K562 (cell line): ENCODE results near the gene MAGI1. TPM values are rescaled to one million over a fixed set of nuclear protein-coding genes. Genes with fewer than 3 reads are reported as not detected.

Experiments used
- ATAC-seq: fragments of 200-7000 bp; cut with Tn5 transposase; 3 replicates; pipeline ENCODE4 v1.9.1; 2020; ENCODE audit warnings: moderate library complexity
- BruUV-seq: library from RNA; stranded (reverse); fragments of 400-500 nt; replicated peaks from 2 replicates; lab custom pipeline; 2021; lab: Mats Ljungman, UMichigan
- CTCF ChIA-PET: fragments of 300-600 bp; formaldehyde crosslinking; extraction: SDS; loops from one replicate; lab custom pipeline; 2021; ENCODE audit warnings: low intra/inter-chr PET ratio; lab: Yijun Ruan, JAX
- POLR2A ChIA-PET: fragments of 300-600, 350-650 bp; sonication (Branson Sonifier 250); formaldehyde crosslinking; extraction: SDS; loops from one replicate; lab custom pipeline; 2021; ENCODE audit warnings: antibody characterized with exemption, inconsistent platforms; lab: Yijun Ruan, JAX
- DNase-seq, 4 experiments: peaks; one replicate each; pipeline versions ENCODE4 v3.0.0 to v3.0.0-alpha.2; 2011 to 2018; ENCODE audit warnings: low spot score in 3 of 4, mixed read lengths in 3 of 4; ENCODE audit errors: extremely low read depth in 1 of 4
- FAIRE-seq: peaks from 2 replicates; lab custom pipeline; 2011; peaks lifted over from hg19 to GRCh38; lab: Jason Lieb, UNC
- H2AFZ ChIP-seq: 2 replicates; pipeline ENCODE4 v1.6.0; 2011; ENCODE audit warnings: low read depth, low read length, control low read depth, inconsistent platforms
- H3K27ac ChIP-seq: fragments of 200-600 bp; 3 replicates; pipeline ENCODE4 v1.8.0; 2011; ENCODE audit warnings: low read depth, mild to moderate bottlenecking, control low read depth, inconsistent platforms, low read length, moderate library complexity, mixed read lengths; ENCODE audit errors: extremely low read depth
- H3K27me3 ChIP-seq, 2 experiments: fragments of 300-600 bp in 1 of 2; 2 replicates in 1 of 2; 3 replicates in 1 of 2; pipeline versions ENCODE4 v1.6.0 to v1.8.0; 2011; ENCODE audit warnings: inconsistent platforms in 2 of 2, low read length in 2 of 2, mild to moderate bottlenecking in 1 of 2, mixed read lengths in 1 of 2, moderate library complexity in 1 of 2; ENCODE audit not compliant: control insufficient read depth in 2 of 2, insufficient read depth in 2 of 2
- H3K36me3 ChIP-seq: fragments of 300-600 bp; 3 replicates; pipeline ENCODE4 v1.8.0; 2011; ENCODE audit warnings: mild to moderate bottlenecking, low read length, inconsistent platforms; ENCODE audit not compliant: control insufficient read depth, insufficient read depth
- H3K4me1 ChIP-seq, 2 experiments: fragments of 200-600 bp in 1 of 2; replicated peaks in 1 of 2; 2 replicates in 1 of 2; 3 replicates in 1 of 2; pipeline versions ENCODE4 v1.5.1 to v1.8.0; 2011; ENCODE audit warnings: inconsistent platforms in 2 of 2, low read length in 2 of 2, mild to moderate bottlenecking in 1 of 2, mixed read lengths in 1 of 2, moderate library complexity in 1 of 2; ENCODE audit not compliant: control insufficient read depth in 2 of 2, insufficient read depth in 2 of 2
- H3K4me2 ChIP-seq: 2 replicates; pipeline ENCODE4 v1.6.1; 2011; ENCODE audit warnings: low read length, control low read depth, inconsistent platforms, mixed read lengths; ENCODE audit not compliant: insufficient read depth
- H3K4me3 ChIP-seq: fragments of 200-600 bp; sonication (generic), shearing (Covaris generic); 2 replicates; pipeline ENCODE4 v1.5.1; 2016; ENCODE audit warnings: control low read depth, inconsistent platforms
- H3K79me2 ChIP-seq: fragments of 200-600 bp; 3 replicates; pipeline ENCODE4 v1.8.0; 2011; ENCODE audit warnings: low read length, inconsistent platforms; ENCODE audit not compliant: control insufficient read depth, insufficient read depth
- H3K9ac ChIP-seq, 2 experiments: 2 replicates each; pipeline versions ENCODE4 v1.6.0 to v1.6.1; 2011; ENCODE audit warnings: low read depth in 2 of 2, low read length in 2 of 2, control low read depth in 1 of 2, inconsistent platforms in 1 of 2, mild to moderate bottlenecking in 1 of 2, mixed read lengths in 1 of 2; ENCODE audit not compliant: insufficient read depth in 1 of 2
- H3K9me1 ChIP-seq: one replicate; pipeline ENCODE4 v1.6.0; 2011; ENCODE audit warnings: inconsistent platforms, mild to moderate bottlenecking, low read length, moderate library complexity; ENCODE audit not compliant: control insufficient read depth, insufficient read depth
- H3K9me3 ChIP-seq: replicated peaks from 2 replicates; pipeline ENCODE4 v1.5.1; 2011; ENCODE audit warnings: low read depth, low read length, inconsistent platforms; ENCODE audit not compliant: control insufficient read depth, insufficient read depth
- H4K20me1 ChIP-seq: replicated peaks from 2 replicates; pipeline ENCODE4 v1.6.1; 2011; ENCODE audit warnings: low read length, inconsistent platforms, mixed read lengths; ENCODE audit not compliant: control insufficient read depth, insufficient read depth
- ATF1 ChIP-seq, 2 experiments: fragments of 450-650 bp in 1 of 2; IDR thresholded peaks; 2 replicates each; pipeline ENCODE4 v1.6.1; 2016; ENCODE audit warnings: missing compliant biosample characterization in 1 of 2, missing genetic modification characterization in 1 of 2
- GATAD2A ChIP-seq: fragments of 450-650 bp; IDR thresholded peaks from 2 replicates; pipeline ENCODE4 v1.6.1; 2017
- HDAC1 ChIP-seq, 2 experiments: fragments of 450-650 bp; IDR thresholded peaks; 2 replicates each; pipeline ENCODE4 v1.6.1; 2016 to 2017; ENCODE audit warnings: inconsistent platforms in 1 of 2, mild to moderate bottlenecking in 1 of 2, moderate library complexity in 1 of 2
- MTF1 ChIP-seq: fragments of 250-450 bp; sonication (Bioruptor Pico); IDR thresholded peaks from 2 replicates; pipeline ENCODE4 v1.9.0; 2021; ENCODE audit warnings: moderate library complexity, mild to moderate bottlenecking, inconsistent platforms, borderline replicate concordance
- MYC ChIP-seq, 2 experiments: fragments of 250-450 bp in 1 of 2; sonication (Bioruptor Pico) in 1 of 2; IDR thresholded peaks; 2 replicates each; pipeline versions ENCODE4 v1.5.1 to v1.6.1; 2012 to 2021; ENCODE audit warnings: low read depth in 2 of 2, borderline replicate concordance in 1 of 2, improper control_type of control experiment in 1 of 2, low read length in 1 of 2, mild to moderate bottlenecking in 1 of 2, moderate library complexity in 1 of 2
- NFYB ChIP-seq: IDR thresholded peaks from 2 replicates; pipeline ENCODE4 v1.6.1; 2011; ENCODE audit warnings: mild to moderate bottlenecking, moderate library complexity; ENCODE audit not compliant: insufficient read length; ENCODE audit errors: extremely low read depth
- POLR2G ChIP-seq: fragments of 200-400 bp; formaldehyde crosslinking; IDR thresholded peaks from 2 replicates; pipeline ENCODE4 v1.6.1; 2017; ENCODE audit warnings: low read depth, mild to moderate bottlenecking, antibody characterized with exemption, low read length, moderate library complexity
- ZNF436 ChIP-seq: fragments of 250-450, 450-650 bp; sonication (Bioruptor Pico); formaldehyde crosslinking; IDR thresholded peaks from 2 replicates; pipeline ENCODE4 v1.7.0; 2020; ENCODE audit warnings: mild to moderate bottlenecking
- ZNF766 ChIP-seq: fragments of 200-800 bp; sonication (Bioruptor generic); conservative IDR thresholded peaks from 2 replicates; pipeline ENCODE4 v1.6.1; 2016; ENCODE audit warnings: missing genetic modification characterization, missing compliant biosample characterization
- WGBS: fragments of 100-300 bp; shearing (Covaris generic); methylation state at CpG from one replicate; pipeline ENCODE4 v1.1.6; 2016; ENCODE audit warnings: low coverage, mixed read lengths; ENCODE audit not compliant: insufficient coverage; ENCODE audit errors: missing lambda C conversion rate; 5-methylcytosine and 5-hydroxymethylcytosine counted together
- in situ Hi-C: fragments of 300-500 bp; cut with MboI; formaldehyde crosslinking; loops from 4 replicates; pipeline ENCODE4 v1.15.0; 2018; ENCODE audit warnings: inconsistent platforms, mixed read lengths
- intact Hi-C: fragments of 100-400 bp; cut with micrococcal nuclease; formaldehyde crosslinking; loops from 2 replicates; pipeline ENCODE4 v1.14.2; 2022
- polyA plus RNA-seq, 8 experiments: library from polyadenylated mRNA; depleted of rRNA in 4 of 8; stranded (reverse) in 5 of 8; unstranded in 3 of 8; fragments of >200 nt; fragmentation: Nextera tagmentation in 2 of 8; fragmentation: Illumina TruSeq in 1 of 8; extraction: Ambion mirVana in 2 of 8; extraction: Trizol in 1 of 8; gene quantifications; 2 replicates each; pipeline versions ENCODE4 v1.2.1 to v1.2.3, GENCODE V29; 2011 to 2014; ENCODE audit warnings: inconsistent platforms in 1 of 8, missing spikeins in 1 of 8
- total RNA-seq, 7 experiments: library from RNA; depleted of rRNA in 6 of 7; stranded (reverse); fragments of >200 nt in 6 of 7; fragmentation: Illumina TruSeq in 2 of 7; extraction: Trizol in 2 of 7; gene quantifications; 2 replicates each; pipeline versions ENCODE4 v1.2.1 to v1.2.3, GENCODE V29; 2011 to 2021; ENCODE audit warnings: low replicate concordance in 1 of 7
- TF ChIP-seq, protein P1 (sequence below): sonication (generic); formaldehyde crosslinking; IDR thresholded peaks from 2 replicates; pipeline ENCODE4 v1.8.0; 2022; ENCODE audit warnings: mild to moderate bottlenecking, low read depth, missing genetic modification reagents

The MAGI1 gene
- total and polyA plus RNA-seq, 9 of the 15 experiments (the other 6 are each of a cell fraction or from before 2014, with no cell fraction given), result 7.8 to 59.4 (median 43.2) TPM

DNA sequence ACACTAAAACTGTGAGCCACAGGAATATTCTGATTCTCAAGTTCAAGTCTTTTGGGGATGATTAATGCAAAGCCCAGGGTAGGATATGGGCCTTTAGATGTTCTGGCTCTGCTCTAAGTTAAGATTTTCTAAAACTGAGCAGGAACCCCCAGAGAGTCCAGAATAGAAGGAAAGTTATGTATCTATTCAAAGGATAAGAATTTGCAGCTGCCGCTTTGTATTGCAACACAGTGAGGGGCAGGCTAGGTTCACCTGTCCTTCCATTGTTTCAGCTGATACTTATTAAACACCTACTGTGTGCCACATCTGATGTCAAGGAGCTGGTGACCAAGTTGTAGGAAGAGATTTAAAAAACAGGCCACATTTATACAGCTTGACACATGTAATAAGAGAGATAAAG, 290.4 kb downstream of the MAGI1 start:
- in situ Hi-C loops, result loop anchor here (25.0 kb wide), 1 partner anchor 1211 kb away; no protein-coding TSS in a partner anchor
- POLR2A ChIA-PET, result no interaction called here

More for the DNA sequence above, 290.4 kb downstream of the MAGI1 start:
- Histone ChIP-seq H3K79me2 (no peaks in the 10 kb centered on the region), H3K4me1 (no peaks in the 10 kb centered on the region), H3K4me3 (no peak overlapping the region), H3K9me1 (no peaks in the 10 kb centered on the region), H2AFZ (no peak overlapping the region), H3K9ac (no peak overlapping the region)
- no peak for TF ChIP-seq NFYB
- TF ChIP-seq ATF1 (CRISPR knock-in tag; IDR thresholded peaks at IDR 0.05), result no peak
- no peak for TF ChIP-seq ATF1 (tag; IDR thresholded peaks at IDR 0.05)
- TF ChIP-seq POLR2G, result no peak
- no peak for TF ChIP-seq GATAD2A
- TF ChIP-seq MTF1 (CRISPR knock-in tag), result no peak
- no peak for TF ChIP-seq MYC (IDR thresholded peaks at IDR 0.05; ENCODE audit: low read depth, low read length)
- TF ChIP-seq MYC (CRISPR knock-in tag; IDR thresholded peaks at IDR 0.05; ENCODE audit: borderline replicate concordance, low read depth), result no peak
- no peak for TF ChIP-seq ZNF436
- TF ChIP-seq ZNF766, result no peak
- TF ChIP-seq HDAC1 (IDR thresholded peaks at IDR 0.05), result no peak
- TF ChIP-seq, protein P1, sequence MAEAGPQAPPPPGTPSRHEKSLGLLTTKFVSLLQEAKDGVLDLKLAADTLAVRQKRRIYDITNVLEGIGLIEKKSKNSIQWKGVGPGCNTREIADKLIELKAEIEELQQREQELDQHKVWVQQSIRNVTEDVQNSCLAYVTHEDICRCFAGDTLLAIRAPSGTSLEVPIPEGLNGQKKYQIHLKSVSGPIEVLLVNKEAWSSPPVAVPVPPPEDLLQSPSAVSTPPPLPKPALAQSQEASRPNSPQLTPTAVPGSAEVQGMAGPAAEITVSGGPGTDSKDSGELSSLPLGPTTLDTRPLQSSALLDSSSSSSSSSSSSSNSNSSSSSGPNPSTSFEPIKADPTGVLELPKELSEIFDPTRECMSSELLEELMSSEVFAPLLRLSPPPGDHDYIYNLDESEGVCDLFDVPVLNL (CRISPR knock-in tag), result no peak
- TF ChIP-seq, all 486 proteins: peak for 0
- BruUV-seq, result no TSS peak
- DNase-seq, result no peak
- Histone ChIP-seq H3K27ac (no peak overlapping the region), H3K27me3 (no peaks in the 10 kb centered on the region), H3K4me2 (no peak overlapping the region), H4K20me1 (no peaks in the 10 kb centered on the region), H3K36me3 (no peaks in the 10 kb centered on the region), H3K9me3 (no peaks in the 10 kb centered on the region)
- intact Hi-C loops, result no loop called here
- FAIRE-seq, result no peak
- CTCF ChIA-PET, result no interaction called here
- 70% methylated on average over 1 of the region's 1 CpG for WGBS
- ATAC-seq, result no peak
